MV-4-11 (cell line): ENCODE data around the gene STX16.
"Not testable (repeated sequence)": the region's sequence is repeated elsewhere in the genome, so short reads cannot be mapped to it uniquely, and the experiment has no call there.

Experiments used
- DNase-seq: peaks from one replicate; lab custom pipeline; 2025; lab: John Stamatoyannopoulos, UW

STX16 gene

GRCh38 chr20:58722877-58723627, 72.0 kb downstream of the STX16 start:
- no peak for DNase-seq

GRCh38 chr20:58723628-58723984, 72.5 kb downstream of the STX16 start:
- DNase-seq, result no peak

DNA sequence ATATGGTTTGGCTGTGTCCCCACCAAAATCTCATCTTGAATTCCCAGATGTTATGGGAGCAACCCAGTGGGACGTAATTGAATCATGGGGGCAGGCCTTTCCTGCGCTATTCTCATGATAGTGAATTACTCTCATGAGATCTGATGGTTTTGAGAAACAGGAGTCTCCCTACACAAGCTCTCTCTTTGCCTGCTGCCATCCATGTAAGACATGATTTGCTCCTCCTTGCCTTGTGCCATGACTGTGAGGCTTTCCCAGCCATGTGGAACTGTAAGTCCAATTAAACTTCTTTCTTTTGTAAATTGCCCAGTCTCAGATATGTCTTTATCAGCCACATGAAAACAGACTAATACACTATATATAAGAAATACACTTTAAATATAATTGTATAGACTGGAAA, 75.1 kb downstream of the STX16 start:
- DNase-seq, result not testable (repeated sequence)
